Measurements from ENCODE around the gene MASP2.

MASP2 gene

DNA sequence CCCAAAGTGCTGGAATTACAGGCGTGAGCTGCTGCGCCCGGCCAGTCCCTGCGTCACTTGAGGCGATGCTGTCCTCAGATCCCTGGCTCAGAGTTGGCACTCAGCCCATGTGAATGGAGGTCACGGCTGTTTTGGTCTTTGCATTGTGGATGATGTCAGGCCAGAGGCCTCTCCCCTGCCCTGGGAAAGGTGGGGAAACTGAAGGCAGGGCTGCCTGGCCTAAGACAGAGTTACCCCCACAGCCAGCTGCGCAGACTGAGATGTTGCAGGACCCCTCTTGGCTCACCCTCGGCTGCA is 821 bp downstream of the MASP2 start:
- no peak overlapping the region for H3K27ac ChIP-seq
- TF ChIP-seq, protein P1, sequence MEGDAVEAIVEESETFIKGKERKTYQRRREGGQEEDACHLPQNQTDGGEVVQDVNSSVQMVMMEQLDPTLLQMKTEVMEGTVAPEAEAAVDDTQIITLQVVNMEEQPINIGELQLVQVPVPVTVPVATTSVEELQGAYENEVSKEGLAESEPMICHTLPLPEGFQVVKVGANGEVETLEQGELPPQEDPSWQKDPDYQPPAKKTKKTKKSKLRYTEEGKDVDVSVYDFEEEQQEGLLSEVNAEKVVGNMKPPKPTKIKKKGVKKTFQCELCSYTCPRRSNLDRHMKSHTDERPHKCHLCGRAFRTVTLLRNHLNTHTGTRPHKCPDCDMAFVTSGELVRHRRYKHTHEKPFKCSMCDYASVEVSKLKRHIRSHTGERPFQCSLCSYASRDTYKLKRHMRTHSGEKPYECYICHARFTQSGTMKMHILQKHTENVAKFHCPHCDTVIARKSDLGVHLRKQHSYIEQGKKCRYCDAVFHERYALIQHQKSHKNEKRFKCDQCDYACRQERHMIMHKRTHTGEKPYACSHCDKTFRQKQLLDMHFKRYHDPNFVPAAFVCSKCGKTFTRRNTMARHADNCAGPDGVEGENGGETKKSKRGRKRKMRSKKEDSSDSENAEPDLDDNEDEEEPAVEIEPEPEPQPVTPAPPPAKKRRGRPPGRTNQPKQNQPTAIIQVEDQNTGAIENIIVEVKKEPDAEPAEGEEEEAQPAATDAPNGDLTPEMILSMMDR (conservative IDR thresholded peaks at IDR 0.05; ENCODE audit: low read depth), result no peak
- no peak for DNase-seq (ENCODE audit: low spot score)
- ChIA-PET CTCF (interaction anchor here (1.7 kb wide), 1 partner anchor 14 kb away, joined by 3 read pairs; the partner anchor contains the start of gene SRM), POLR2A (ENCODE audit: low non-redundant PET) (interaction anchor here (0.6 kb wide), 1 partner anchor 558 kb away, joined by 3 read pairs; no protein-coding TSS in a partner anchor)

GRCh38 chr1:11045428-11046269 is 1.4 kb downstream of the MASP2 start:
- POLR2A ChIA-PET (ENCODE audit: low non-redundant PET), result interaction anchor here (0.6 kb wide), 1 partner anchor 558 kb away, joined by 3 read pairs; no protein-coding TSS in a partner anchor
- DNase-seq (ENCODE audit: low spot score), result no peak
- no peak overlapping the region for H3K27ac ChIP-seq
- CTCF ChIA-PET, result interaction anchor here (1.7 kb wide), 1 partner anchor 14 kb away, joined by 3 read pairs; the partner anchor contains the start of gene SRM
- TF ChIP-seq, protein P1 (conservative IDR thresholded peaks at IDR 0.05; ENCODE audit: low read depth), result no peak

- POLR2A ChIA-PET (ENCODE audit: low non-redundant PET), result no interaction called here
- TF ChIP-seq, protein P1 (conservative IDR thresholded peaks at IDR 0.05; ENCODE audit: low read depth), result no peak
- DNase-seq (ENCODE audit: low spot score), result no peak
- CTCF ChIA-PET, result interaction anchor here (1.7 kb wide), 1 partner anchor 15 kb away, joined by 3 read pairs; the partner anchor contains the start of gene SRM
- H3K27ac ChIP-seq, result no peak overlapping the region
These were observed 2.1 kb downstream of the MASP2 start for GRCh38 chr1:11044849-11045427.

DNA sequence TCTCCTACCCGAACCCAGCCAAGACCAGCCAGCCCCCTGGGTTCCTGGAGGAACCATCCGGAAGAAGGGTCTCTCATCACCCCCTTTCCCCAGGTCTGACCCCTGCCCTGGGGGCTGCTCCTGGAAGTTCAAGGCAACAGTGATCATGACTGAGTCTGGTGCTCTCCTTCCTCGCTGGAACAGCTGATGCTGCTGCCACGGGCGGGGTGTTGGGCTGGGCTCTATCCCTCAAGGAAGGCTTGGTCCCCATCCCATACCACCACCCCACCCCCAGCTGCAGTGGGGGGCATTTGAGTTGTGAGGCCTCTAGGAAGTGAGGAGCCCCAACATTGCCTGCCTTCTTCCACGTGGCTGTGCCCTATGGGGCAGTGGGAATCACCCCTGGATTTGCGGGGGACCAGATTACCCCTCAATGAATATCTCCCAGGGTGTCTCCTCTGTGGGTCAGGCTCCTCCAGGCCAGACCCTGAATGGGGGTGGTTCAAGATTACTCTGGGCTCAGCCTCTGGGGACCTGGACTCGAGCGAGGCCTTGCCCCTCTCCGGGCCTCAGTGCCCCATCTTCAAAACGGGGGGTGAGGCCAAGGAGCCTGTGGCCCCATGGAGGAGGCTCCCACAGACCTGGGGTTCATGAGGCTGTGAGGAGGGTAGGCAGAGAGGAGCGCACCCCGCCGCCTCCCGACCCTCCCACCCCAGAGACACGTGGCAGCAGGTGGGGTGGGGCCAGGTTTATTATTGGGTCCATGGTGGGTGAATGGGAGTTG is 2.8 kb downstream of the MASP2 start:
- DNase-seq (ENCODE audit: low spot score), result no peak
- TF ChIP-seq, protein P1 (conservative IDR thresholded peaks at IDR 0.05; ENCODE audit: low read depth), result no peak
- no peak overlapping the region for H3K27ac ChIP-seq
- ChIA-PET CTCF (interaction anchor here (0.6 to 1.7 kb wide), 5 partner anchors 16 to 1117 kb away, joined by 3 to 5 read pairs (median 3); partner anchors contain the start of gene SRM), POLR2A (ENCODE audit: low non-redundant PET) (no interaction called here)

DNA sequence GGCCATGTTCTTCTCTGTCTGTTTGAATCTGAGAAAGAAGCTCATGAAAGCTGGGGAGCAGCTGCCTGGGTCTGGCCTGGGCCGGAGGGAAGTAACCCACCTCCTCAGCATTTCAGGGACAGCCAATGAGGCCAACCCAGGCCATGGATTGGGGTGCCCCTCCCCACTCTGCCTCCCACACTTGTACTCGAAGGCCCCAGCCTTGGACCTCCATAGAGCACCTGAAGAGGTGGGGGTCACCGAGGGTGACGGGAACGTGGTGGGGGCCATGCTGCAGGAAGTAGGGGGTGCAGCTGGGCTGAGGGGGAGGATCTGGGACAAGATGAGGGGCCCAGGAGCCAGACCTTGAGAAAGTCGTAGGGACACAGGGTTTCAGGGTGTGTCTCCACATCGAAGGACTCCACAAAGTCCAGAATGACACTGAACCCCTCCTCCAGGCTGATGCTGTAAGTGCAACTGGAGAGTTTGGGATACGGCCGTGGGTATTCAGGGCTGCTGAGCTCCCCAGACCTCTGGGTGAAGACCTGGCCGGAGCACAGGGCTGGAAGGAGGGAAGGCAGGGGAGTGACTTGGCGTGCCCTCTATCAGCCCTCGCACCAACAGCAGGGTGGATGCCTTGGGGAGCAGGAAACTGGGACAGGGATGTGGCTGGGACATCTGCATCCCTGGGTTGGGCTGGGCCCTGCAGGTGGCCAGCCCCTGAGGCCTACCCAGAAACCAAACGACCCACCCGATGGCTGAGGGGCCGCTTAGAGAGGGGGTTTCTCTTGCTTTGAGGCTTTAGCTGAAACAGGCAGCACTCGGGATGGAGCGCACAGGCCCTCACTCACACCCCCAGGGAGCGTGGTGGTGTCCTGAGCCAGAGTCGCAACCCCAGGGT is 3.8 kb downstream of the MASP2 start:
- H3K27ac ChIP-seq, result no peak overlapping the region
- CTCF ChIA-PET, result interaction anchor here (0.7 to 0.9 kb wide), 3 partner anchors 283 to 682 kb away, joined by 3 to 4 read pairs (median 3); no protein-coding TSS in a partner anchor
- no peak for DNase-seq (ENCODE audit: low spot score)
- TF ChIP-seq, protein P1 (conservative IDR thresholded peaks at IDR 0.05; ENCODE audit: low read depth), result no peak
- POLR2A ChIA-PET (ENCODE audit: low non-redundant PET), result no interaction called here
